ENCODE results near the gene CCDC24. TPM values are rescaled to one million over a fixed set of nuclear protein-coding genes. Genes with fewer than 3 reads are reported as not detected.

Gene CCDC24
- total RNA-seq, 1 experiment from 2014 or later, result 11.8 TPM

GRCh38 chr1:43995984-43996732, 4.8 kb downstream of the CCDC24 start:
- Histone ChIP-seq H3K9ac (ENCODE audit: extremely low read depth, insufficient read length, low read length) (no peak overlapping the region), H3K23ac (ENCODE audit: insufficient read length, low read depth, low read length) (no peak overlapping the region), H4K20me1 (ENCODE audit: control insufficient read depth, insufficient read depth, insufficient read length) (no peaks in the 10 kb centered on the region), H2BK120ac (ENCODE audit: low read depth, low read length, poor library complexity, severe bottlenecking) (no peak overlapping the region), H3K27ac (ENCODE audit: insufficient read length, low read depth, low read length) (no peak overlapping the region), H4K8ac (replicated peaks; ENCODE audit: insufficient read length, low read depth, low read length) (no peak overlapping the region), H3T11ph (ENCODE audit: low read length) (no peak overlapping the region), H2AFZ (ENCODE audit: low read length) (no peak overlapping the region), H4K91ac (ENCODE audit: insufficient read length, low read depth, low read length) (no peak overlapping the region), H3K79me1 (ENCODE audit: insufficient read depth, low read depth, low read length, poor library complexity, severe bottlenecking) (no peaks in the 10 kb centered on the region), H3K27me3 (ENCODE audit: insufficient read depth, low read length) (no peaks in the 10 kb centered on the region), H2BK12ac (ENCODE audit: insufficient read length, low read depth, low read length) (no peak overlapping the region), H3K9me3 (ENCODE audit: control insufficient read depth, low read depth, low read length) (no peaks in the 10 kb centered on the region), H3K18ac (ENCODE audit: insufficient read length, low read depth, low read length) (no peak overlapping the region), H2AK5ac (ENCODE audit: insufficient read length, low read length) (no peak overlapping the region), H3K23me2 (ENCODE audit: insufficient read length, low read depth, low read length, poor library complexity, severe bottlenecking) (peaks cover 7% of the 10 kb centered on the region), H2BK20ac (ENCODE audit: low read depth, low read length, poor library complexity, severe bottlenecking) (no peak overlapping the region), H3K4ac (ENCODE audit: low read depth, low read length) (no peak overlapping the region), H3K79me2 (ENCODE audit: insufficient read depth, low read length) (no peaks in the 10 kb centered on the region), H2BK15ac (ENCODE audit: low read depth, low read length) (no peak overlapping the region), H3K56ac (ENCODE audit: insufficient read length, low read depth, low read length) (no peak overlapping the region), H3K4me1 (ENCODE audit: insufficient read depth, low read length) (no peaks in the 10 kb centered on the region), H2BK5ac (ENCODE audit: insufficient read length, low read length) (no peak overlapping the region), H3K14ac (ENCODE audit: insufficient read depth, low read length) (no peak overlapping the region), H4K5ac (ENCODE audit: insufficient read length, low read depth, low read length) (no peak overlapping the region), H3K4me2 (ENCODE audit: insufficient read depth, insufficient read length, low read length) (no peak overlapping the region)
- peak overlapping the region in 2 of 3 experiments; percentile 21 to 48; a peak in 2 of 7 replicates for H3K27ac Mint-ChIP-seq
- no CpG with 5 or more reads among the region's 21 CpGs for WGBS (ENCODE audit: extremely low coverage, insufficient read length, low lambda C conversion rate)
- no peak for TF ChIP-seq CTCF (conservative IDR thresholded peaks at IDR 0.05)
- no peaks in the 10 kb centered on the region for H3K9me3 Mint-ChIP-seq
- H3K27me3 Mint-ChIP-seq (ENCODE audit: low read depth), result peaks cover 4% of the 10 kb centered on the region
- H3K36me3 Mint-ChIP-seq (ENCODE audit: insufficient read depth in 1 of 3, low read depth in 3 of 3), result peaks cover 6 to 25% (median 18%) of the 10 kb centered on the region in 3 experiments; a peak in 6 of 7 replicates
- no peak for DNase-seq
- no peak overlapping the region for H3K4me3 Mint-ChIP-seq
- peaks cover 11 to 22% of the 10 kb centered on the region in 2 experiments; a peak in 3 of 4 replicates for H3K4me1 Mint-ChIP-seq

Data from H9 (cell line).